Measurements from ENCODE around the gene THRAP3.

Gene THRAP3

DNA sequence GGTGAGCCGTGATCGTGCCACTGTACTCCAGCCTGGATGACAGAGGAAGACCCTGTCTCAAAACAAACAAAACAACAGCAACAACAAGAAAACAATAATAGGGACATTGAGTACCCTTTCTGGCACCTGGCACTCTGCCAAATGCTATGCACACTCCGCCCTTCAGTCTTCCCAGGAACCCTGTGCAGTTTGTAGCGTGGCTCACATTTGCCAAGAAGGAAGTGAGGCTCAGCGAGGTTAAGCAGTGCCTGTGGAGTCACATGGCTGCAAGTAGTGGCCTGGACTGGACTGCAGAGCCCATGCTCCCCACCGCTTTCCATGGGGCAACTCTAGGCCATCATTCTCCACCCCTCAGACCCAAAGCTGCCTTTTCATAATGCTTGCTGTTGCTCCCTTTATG is 104.5 kb downstream of the THRAP3 start:
- DNase-seq = no peak
- H3K9me3 ChIP-seq (ENCODE audit: severe bottlenecking) = no peaks in the 10 kb centered on the region
- no peaks in the 10 kb centered on the region for H3K27me3 ChIP-seq (ENCODE audit: insufficient read depth, low read depth, severe bottlenecking)
- no peak overlapping the region for H3K27ac ChIP-seq
- no peak overlapping the region for H3K4me3 ChIP-seq (ENCODE audit: low read depth, low read length)
- TF ChIP-seq, protein P1, sequence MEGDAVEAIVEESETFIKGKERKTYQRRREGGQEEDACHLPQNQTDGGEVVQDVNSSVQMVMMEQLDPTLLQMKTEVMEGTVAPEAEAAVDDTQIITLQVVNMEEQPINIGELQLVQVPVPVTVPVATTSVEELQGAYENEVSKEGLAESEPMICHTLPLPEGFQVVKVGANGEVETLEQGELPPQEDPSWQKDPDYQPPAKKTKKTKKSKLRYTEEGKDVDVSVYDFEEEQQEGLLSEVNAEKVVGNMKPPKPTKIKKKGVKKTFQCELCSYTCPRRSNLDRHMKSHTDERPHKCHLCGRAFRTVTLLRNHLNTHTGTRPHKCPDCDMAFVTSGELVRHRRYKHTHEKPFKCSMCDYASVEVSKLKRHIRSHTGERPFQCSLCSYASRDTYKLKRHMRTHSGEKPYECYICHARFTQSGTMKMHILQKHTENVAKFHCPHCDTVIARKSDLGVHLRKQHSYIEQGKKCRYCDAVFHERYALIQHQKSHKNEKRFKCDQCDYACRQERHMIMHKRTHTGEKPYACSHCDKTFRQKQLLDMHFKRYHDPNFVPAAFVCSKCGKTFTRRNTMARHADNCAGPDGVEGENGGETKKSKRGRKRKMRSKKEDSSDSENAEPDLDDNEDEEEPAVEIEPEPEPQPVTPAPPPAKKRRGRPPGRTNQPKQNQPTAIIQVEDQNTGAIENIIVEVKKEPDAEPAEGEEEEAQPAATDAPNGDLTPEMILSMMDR (IDR thresholded peaks at IDR 0.05; ENCODE audit: low read depth, low read length) = no peak
- H3K36me3 ChIP-seq = no peaks in the 10 kb centered on the region

- Histone ChIP-seq H3K27ac (no peak overlapping the region), H3K27me3 (ENCODE audit: insufficient read depth, low read depth, severe bottlenecking) (no peaks in the 10 kb centered on the region), H3K4me3 (ENCODE audit: low read depth, low read length) (no peak overlapping the region), H3K36me3 (no peaks in the 10 kb centered on the region), H3K9me3 (ENCODE audit: severe bottlenecking) (no peaks in the 10 kb centered on the region)
- DNase-seq = no peak
- TF ChIP-seq, protein P1 (IDR thresholded peaks at IDR 0.05; ENCODE audit: low read depth, low read length) = no peak
Measured at GRCh38 chr1:36329817-36330216, 105.6 kb downstream of the THRAP3 start.

- TF ChIP-seq, protein P1 (IDR thresholded peaks at IDR 0.05; ENCODE audit: low read depth, low read length) = no peak
- H3K4me3 ChIP-seq (ENCODE audit: low read depth, low read length) = no peak overlapping the region
- H3K27ac ChIP-seq = no peak overlapping the region
- H3K36me3 ChIP-seq = no peaks in the 10 kb centered on the region
- no peaks in the 10 kb centered on the region for H3K9me3 ChIP-seq (ENCODE audit: severe bottlenecking)
- DNase-seq = peak; percentile 54
- H3K27me3 ChIP-seq (ENCODE audit: insufficient read depth, low read depth, severe bottlenecking) = no peaks in the 10 kb centered on the region
Measured at GRCh38 chr1:36330940-36331339, 106.7 kb downstream of the THRAP3 start.

DNA sequence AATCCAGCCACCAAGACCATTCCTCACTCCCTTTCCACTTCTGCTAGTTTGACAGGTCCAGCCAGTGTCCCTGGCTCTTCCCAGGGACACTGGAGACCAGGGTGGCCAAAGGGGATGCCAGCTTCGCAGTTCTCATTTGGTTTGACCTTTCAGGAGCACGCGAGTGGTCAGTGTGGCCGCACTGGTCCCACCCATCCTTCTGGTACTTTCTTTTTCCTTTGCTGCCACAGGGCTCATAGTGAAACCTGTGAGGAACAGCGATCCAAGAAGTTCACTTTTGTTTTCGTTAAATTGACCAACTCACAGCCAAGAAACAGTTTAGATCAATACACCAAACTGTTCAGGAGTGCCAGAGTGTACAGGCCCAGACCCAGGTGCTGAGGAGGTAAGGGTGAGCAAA is 113.6 kb downstream of the THRAP3 start:
- Histone ChIP-seq H3K4me3 (ENCODE audit: low read depth, low read length) (no peak overlapping the region), H3K27me3 (ENCODE audit: insufficient read depth, low read depth, severe bottlenecking) (no peaks in the 10 kb centered on the region), H3K27ac (no peak overlapping the region), H3K36me3 (no peaks in the 10 kb centered on the region), H3K9me3 (ENCODE audit: severe bottlenecking) (no peaks in the 10 kb centered on the region)
- DNase-seq = no peak
- TF ChIP-seq, protein P1 (IDR thresholded peaks at IDR 0.05; ENCODE audit: low read depth, low read length) = no peak

DNA sequence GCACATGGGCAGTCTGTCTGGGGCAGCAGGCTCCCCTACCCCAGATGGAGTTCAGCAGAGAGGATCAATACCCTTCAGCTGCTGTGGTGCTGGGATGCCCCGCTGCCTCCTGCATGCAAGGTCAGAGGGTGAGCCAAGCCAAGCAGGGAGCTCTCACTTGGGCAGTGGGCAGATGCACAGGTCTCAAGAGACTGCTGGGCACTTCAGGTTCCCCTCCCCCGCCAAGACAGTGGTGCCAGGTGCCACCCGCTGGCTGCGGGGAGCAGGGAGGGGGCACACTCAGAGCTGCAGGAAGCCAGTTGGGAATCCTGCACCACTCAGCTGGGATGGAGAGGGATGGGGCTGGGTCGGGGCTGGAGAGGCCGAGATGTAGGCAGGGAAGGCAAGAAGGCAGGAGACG is 115.0 kb downstream of the THRAP3 start:
- DNase-seq = no peak
- Histone ChIP-seq H3K4me3 (ENCODE audit: low read depth, low read length) (no peak overlapping the region), H3K27me3 (ENCODE audit: insufficient read depth, low read depth, severe bottlenecking) (no peaks in the 10 kb centered on the region), H3K9me3 (ENCODE audit: severe bottlenecking) (no peaks in the 10 kb centered on the region), H3K36me3 (peaks cover 9% of the 10 kb centered on the region), H3K27ac (no peak overlapping the region)
- TF ChIP-seq, protein P1 (IDR thresholded peaks at IDR 0.05; ENCODE audit: low read depth, low read length) = no peak

GRCh38 chr1:36339615-36340014 is 115.4 kb downstream of the THRAP3 start:
- H3K4me3 ChIP-seq (ENCODE audit: low read depth, low read length) = no peak overlapping the region
- H3K27ac ChIP-seq = no peak overlapping the region
- H3K36me3 ChIP-seq = peaks cover 9% of the 10 kb centered on the region
- no peaks in the 10 kb centered on the region for H3K27me3 ChIP-seq (ENCODE audit: insufficient read depth, low read depth, severe bottlenecking)
- no peaks in the 10 kb centered on the region for H3K9me3 ChIP-seq (ENCODE audit: severe bottlenecking)
- TF ChIP-seq, protein P1 (IDR thresholded peaks at IDR 0.05; ENCODE audit: low read depth, low read length) = no peak
- DNase-seq = no peak
